ENCODE measurements around the gene TCF7L1.

GRCh38 chr2:85255813-85256594 is 122.8 kb downstream of the TCF7L1 start:
- no peak for TF ChIP-seq CTCF (IDR thresholded peaks at IDR 0.05; ENCODE audit: insufficient read depth, low read length)
- TF ChIP-seq POLR2AphosphoS5 (IDR thresholded peaks at IDR 0.05; ENCODE audit: low read depth): no peak
- TF ChIP-seq, protein P1, sequence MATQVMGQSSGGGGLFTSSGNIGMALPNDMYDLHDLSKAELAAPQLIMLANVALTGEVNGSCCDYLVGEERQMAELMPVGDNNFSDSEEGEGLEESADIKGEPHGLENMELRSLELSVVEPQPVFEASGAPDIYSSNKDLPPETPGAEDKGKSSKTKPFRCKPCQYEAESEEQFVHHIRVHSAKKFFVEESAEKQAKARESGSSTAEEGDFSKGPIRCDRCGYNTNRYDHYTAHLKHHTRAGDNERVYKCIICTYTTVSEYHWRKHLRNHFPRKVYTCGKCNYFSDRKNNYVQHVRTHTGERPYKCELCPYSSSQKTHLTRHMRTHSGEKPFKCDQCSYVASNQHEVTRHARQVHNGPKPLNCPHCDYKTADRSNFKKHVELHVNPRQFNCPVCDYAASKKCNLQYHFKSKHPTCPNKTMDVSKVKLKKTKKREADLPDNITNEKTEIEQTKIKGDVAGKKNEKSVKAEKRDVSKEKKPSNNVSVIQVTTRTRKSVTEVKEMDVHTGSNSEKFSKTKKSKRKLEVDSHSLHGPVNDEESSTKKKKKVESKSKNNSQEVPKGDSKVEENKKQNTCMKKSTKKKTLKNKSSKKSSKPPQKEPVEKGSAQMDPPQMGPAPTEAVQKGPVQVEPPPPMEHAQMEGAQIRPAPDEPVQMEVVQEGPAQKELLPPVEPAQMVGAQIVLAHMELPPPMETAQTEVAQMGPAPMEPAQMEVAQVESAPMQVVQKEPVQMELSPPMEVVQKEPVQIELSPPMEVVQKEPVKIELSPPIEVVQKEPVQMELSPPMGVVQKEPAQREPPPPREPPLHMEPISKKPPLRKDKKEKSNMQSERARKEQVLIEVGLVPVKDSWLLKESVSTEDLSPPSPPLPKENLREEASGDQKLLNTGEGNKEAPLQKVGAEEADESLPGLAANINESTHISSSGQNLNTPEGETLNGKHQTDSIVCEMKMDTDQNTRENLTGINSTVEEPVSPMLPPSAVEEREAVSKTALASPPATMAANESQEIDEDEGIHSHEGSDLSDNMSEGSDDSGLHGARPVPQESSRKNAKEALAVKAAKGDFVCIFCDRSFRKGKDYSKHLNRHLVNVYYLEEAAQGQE (IDR thresholded peaks at IDR 0.05; ENCODE audit: insufficient replicate concordance, low read depth): no peak
- no peak for TF ChIP-seq GABPA (IDR thresholded peaks at IDR 0.05; ENCODE audit: low read depth)
- no peak for TF ChIP-seq SPI1 (IDR thresholded peaks at IDR 0.05; ENCODE audit: borderline replicate concordance, low read depth)

All from HL-60 (cell line).